SK-N-SH treated with all-trans-retinoic acid at 6 μM for 48 hours (cell line): ENCODE measurements around the gene GID8.

Experiments used
- CSDC2 ChIP-seq: fragments of 250-450 bp; sonication (Bioruptor Pico); IDR thresholded peaks from 2 replicates; pipeline ENCODE4 v1.5.0; 2020; ENCODE audit warnings: mild to moderate bottlenecking, moderate library complexity
- OSR1 ChIP-seq: fragments of 250-450 bp; sonication (Bioruptor Pico); IDR thresholded peaks from 2 replicates; pipeline ENCODE4 v1.8.0; 2022; ENCODE audit warnings: moderate library complexity, mild to moderate bottlenecking, inconsistent platforms
- PPARA ChIP-seq: fragments of 250-450 bp; sonication (Bioruptor Pico); IDR thresholded peaks from 2 replicates; pipeline ENCODE4 v1.5.0; 2020; ENCODE audit warnings: mild to moderate bottlenecking, borderline replicate concordance
- SNAI2 ChIP-seq: fragments of 250-450 bp; sonication (Bioruptor Pico); IDR thresholded peaks from 2 replicates; pipeline ENCODE4 v1.5.0; 2020; ENCODE audit warnings: mild to moderate bottlenecking, moderate library complexity
- TSHZ2 ChIP-seq: fragments of 250-450 bp; sonication (Bioruptor Pico); IDR thresholded peaks from 2 replicates; pipeline ENCODE4 v1.5.0; 2020; ENCODE audit warnings: mild to moderate bottlenecking, moderate library complexity
- ZFP3 ChIP-seq: fragments of 250-450 bp; sonication (Bioruptor Pico); IDR thresholded peaks from 2 replicates; pipeline ENCODE4 v1.5.0; 2020; ENCODE audit warnings: mild to moderate bottlenecking, moderate library complexity
- ZFP30 ChIP-seq: fragments of 450-650 bp; formaldehyde crosslinking; IDR thresholded peaks from 2 replicates; pipeline ENCODE4 v1.5.0; 2022; ENCODE audit warnings: mild to moderate bottlenecking, moderate library complexity
- ZNF70 ChIP-seq: fragments of 450-650 bp; formaldehyde crosslinking; IDR thresholded peaks from 2 replicates; pipeline ENCODE4 v1.5.0; 2020; ENCODE audit warnings: mild to moderate bottlenecking, moderate library complexity
- TF ChIP-seq, protein P1 (sequence below): fragments of 250-450 bp; sonication (Bioruptor Pico); IDR thresholded peaks from 2 replicates; pipeline ENCODE4 v1.8.0; 2020; ENCODE audit warnings: mild to moderate bottlenecking, moderate library complexity, borderline replicate concordance

DNA sequence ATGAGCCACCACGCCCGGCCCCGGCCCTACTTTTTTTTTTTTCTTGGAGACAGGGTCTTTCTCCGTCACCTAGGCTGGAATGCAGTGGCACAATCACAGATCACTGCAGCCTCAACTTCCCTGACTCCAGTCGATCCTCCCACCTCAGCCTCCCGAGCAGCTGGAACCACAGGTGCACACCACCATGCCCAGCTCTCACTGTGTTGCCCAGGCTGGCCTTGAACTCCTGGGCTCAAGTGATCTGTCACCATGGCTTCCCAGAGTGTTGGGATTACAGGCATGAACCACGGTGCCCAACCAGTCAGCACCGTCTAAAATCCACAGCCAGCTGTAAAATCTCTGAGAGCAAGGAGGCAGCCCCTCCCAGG lies 32.0 kb downstream of the GID8 start:
- TF ChIP-seq ZFP3 (no peak), CSDC2 (no peak), ZNF70 (no peak), PPARA (CRISPR knock-in tag) (no peak), ZFP30 (CRISPR knock-in tag) (no peak), OSR1 (CRISPR knock-in tag) (no peak), SNAI2 (no peak), TSHZ2 (CRISPR knock-in tag) (no peak)
- TF ChIP-seq, protein P1, sequence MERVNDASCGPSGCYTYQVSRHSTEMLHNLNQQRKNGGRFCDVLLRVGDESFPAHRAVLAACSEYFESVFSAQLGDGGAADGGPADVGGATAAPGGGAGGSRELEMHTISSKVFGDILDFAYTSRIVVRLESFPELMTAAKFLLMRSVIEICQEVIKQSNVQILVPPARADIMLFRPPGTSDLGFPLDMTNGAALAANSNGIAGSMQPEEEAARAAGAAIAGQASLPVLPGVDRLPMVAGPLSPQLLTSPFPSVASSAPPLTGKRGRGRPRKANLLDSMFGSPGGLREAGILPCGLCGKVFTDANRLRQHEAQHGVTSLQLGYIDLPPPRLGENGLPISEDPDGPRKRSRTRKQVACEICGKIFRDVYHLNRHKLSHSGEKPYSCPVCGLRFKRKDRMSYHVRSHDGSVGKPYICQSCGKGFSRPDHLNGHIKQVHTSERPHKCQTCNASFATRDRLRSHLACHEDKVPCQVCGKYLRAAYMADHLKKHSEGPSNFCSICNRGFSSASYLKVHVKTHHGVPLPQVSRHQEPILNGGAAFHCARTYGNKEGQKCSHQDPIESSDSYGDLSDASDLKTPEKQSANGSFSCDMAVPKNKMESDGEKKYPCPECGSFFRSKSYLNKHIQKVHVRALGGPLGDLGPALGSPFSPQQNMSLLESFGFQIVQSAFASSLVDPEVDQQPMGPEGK (CRISPR knock-in tag): no peak
